Uterus (tissue), 2 donors: ENCODE data around the gene LMO7.

Experiments
- POLR2A ChIP-seq, 2 donors: fragments of 450-650 bp; IDR thresholded peaks; one replicate each; pipeline ENCODE4 v1.6.1; 2016; ENCODE audit warnings: antibody characterized with exemption in 2 of 2, mild to moderate bottlenecking in 1 of 2, moderate library complexity in 1 of 2
- TF ChIP-seq, protein P1 (sequence below), 4 experiments: fragments of 200-600 bp in 2 of 4; fragments of 450-650 bp in 2 of 4; sonication (generic) in 2 of 4; IDR thresholded peaks; one replicate each; pipeline ENCODE4 v1.5.1; 2016 to 2019; ENCODE audit warnings: antibody characterized with exemption in 4 of 4, mild to moderate bottlenecking in 2 of 4, moderate library complexity in 1 of 4

DNA sequence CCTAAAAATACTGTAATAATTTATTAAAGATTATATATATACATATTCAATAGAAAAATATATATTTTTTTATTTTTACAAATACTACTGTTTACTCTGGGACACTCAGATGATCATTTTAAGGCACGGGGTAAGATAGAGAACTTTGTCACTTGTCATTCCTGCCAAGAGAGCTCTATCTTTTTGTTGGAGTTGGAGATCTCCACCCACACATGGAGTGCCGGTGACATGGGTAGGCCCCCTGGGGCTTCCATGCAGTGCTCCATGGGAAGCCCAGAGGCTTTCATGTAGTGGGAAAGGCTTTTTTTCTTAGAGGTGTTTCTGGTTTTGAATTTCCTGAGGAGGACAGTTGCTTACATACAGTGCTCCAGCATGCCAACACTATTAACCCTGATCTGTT lies 81.4 kb downstream of the LMO7 start:
- TF ChIP-seq, protein P1, sequence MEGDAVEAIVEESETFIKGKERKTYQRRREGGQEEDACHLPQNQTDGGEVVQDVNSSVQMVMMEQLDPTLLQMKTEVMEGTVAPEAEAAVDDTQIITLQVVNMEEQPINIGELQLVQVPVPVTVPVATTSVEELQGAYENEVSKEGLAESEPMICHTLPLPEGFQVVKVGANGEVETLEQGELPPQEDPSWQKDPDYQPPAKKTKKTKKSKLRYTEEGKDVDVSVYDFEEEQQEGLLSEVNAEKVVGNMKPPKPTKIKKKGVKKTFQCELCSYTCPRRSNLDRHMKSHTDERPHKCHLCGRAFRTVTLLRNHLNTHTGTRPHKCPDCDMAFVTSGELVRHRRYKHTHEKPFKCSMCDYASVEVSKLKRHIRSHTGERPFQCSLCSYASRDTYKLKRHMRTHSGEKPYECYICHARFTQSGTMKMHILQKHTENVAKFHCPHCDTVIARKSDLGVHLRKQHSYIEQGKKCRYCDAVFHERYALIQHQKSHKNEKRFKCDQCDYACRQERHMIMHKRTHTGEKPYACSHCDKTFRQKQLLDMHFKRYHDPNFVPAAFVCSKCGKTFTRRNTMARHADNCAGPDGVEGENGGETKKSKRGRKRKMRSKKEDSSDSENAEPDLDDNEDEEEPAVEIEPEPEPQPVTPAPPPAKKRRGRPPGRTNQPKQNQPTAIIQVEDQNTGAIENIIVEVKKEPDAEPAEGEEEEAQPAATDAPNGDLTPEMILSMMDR (IDR thresholded peaks at IDR 0.05): no peak
- TF ChIP-seq POLR2A (IDR thresholded peaks at IDR 0.05): no peak
